Natural killer cell (primary cell): Measurements from ENCODE around the gene NLK. TPM values are rescaled to one million over a fixed set of nuclear protein-coding genes. Genes with fewer than 3 reads are reported as not detected.
A peak's percentile ranks its signal among the peaks of the same experiment; 100 is the strongest.

Experiments used
- ATAC-seq, 3 donors: fragments of 150-1000 bp in 2 of 3; fragments of 200-7000 bp in 1 of 3; cut with Tn5 transposase; 1 replicate in 1 of 3; 2 replicates in 2 of 3; pipeline ENCODE4 v1.10.0; 2021; ENCODE audit warnings: mild to moderate bottlenecking in 2 of 3, moderate library complexity in 2 of 3
- DNase-seq, 2 donors: peaks; one replicate each; pipeline versions ENCODE4 v3.0.0 to v3.0.0-alpha.2; 2013 to 2021; ENCODE audit warnings: mixed read lengths in 1 of 2
- H3K27ac ChIP-seq: one replicate; pipeline ENCODE4 v1.5.1; 2013; ENCODE audit warnings: mild to moderate bottlenecking, low read length
- H3K27me3 ChIP-seq: one replicate; pipeline ENCODE4 v1.6.1; 2013; ENCODE audit warnings: low read length; ENCODE audit not compliant: control insufficient read depth, insufficient read depth
- H3K36me3 ChIP-seq: one replicate; pipeline ENCODE4 v1.6.1; 2013; ENCODE audit warnings: low read length; ENCODE audit not compliant: control insufficient read depth, insufficient read depth
- H3K4me1 ChIP-seq: one replicate; pipeline ENCODE4 v1.6.1; 2013; ENCODE audit warnings: low read length; ENCODE audit not compliant: control insufficient read depth, insufficient read depth
- H3K4me3 ChIP-seq: one replicate; pipeline ENCODE4 v1.5.1; 2013; ENCODE audit warnings: low read length
- H3K9me3 ChIP-seq: one replicate; pipeline ENCODE4 v1.6.1; 2013; ENCODE audit warnings: low read length; ENCODE audit not compliant: control insufficient read depth, insufficient read depth
- H3K27ac Mint-ChIP-seq, 2 donors: one replicate each; pipeline ENCODE4 v1.8.0; 2022; ENCODE audit warnings: mild to moderate bottlenecking in 2 of 2, mixed read lengths in 2 of 2, moderate library complexity in 1 of 2
- H3K27me3 Mint-ChIP-seq, 2 donors: one replicate each; pipeline ENCODE4 v1.8.0; 2022; ENCODE audit warnings: low read depth in 2 of 2, mixed read lengths in 2 of 2
- H3K36me3 Mint-ChIP-seq: one replicate; pipeline ENCODE4 v1.8.0; 2022; ENCODE audit warnings: mixed read lengths
- H3K4me1 Mint-ChIP-seq, 2 donors: one replicate each; pipeline ENCODE4 v1.8.0; 2022; ENCODE audit warnings: mixed read lengths in 2 of 2
- H3K4me3 Mint-ChIP-seq: one replicate; pipeline ENCODE4 v1.8.0; 2022; ENCODE audit warnings: mild to moderate bottlenecking, moderate library complexity, mixed read lengths
- H3K9me3 Mint-ChIP-seq, 2 donors: one replicate each; pipeline ENCODE4 v1.8.0; 2022; ENCODE audit warnings: mixed read lengths in 2 of 2
- CTCF ChIP-seq: fragments of 200-600 bp; IDR thresholded peaks from one replicate; pipeline ENCODE4 v1.8.0; 2022; ENCODE audit warnings: antibody characterized with exemption
- WGBS: methylation state at CpG from one replicate; pipeline ENCODE4 v1.1.7; 2013; ENCODE audit warnings: missing lambda C conversion rate; ENCODE audit not compliant: insufficient coverage; 5-methylcytosine and 5-hydroxymethylcytosine counted together
- intact Hi-C: fragments of 100-400 bp; cut with micrococcal nuclease; formaldehyde crosslinking; loops from one replicate; pipeline ENCODE4 v1.14.2; 2022
- total RNA-seq, 4 donors: library from RNA; stranded (reverse); fragments of 120-200 nt in 1 of 4; gene quantifications; one replicate each; pipeline versions ENCODE4 v1.2.3 to v1.2.4, GENCODE V29; 2013 to 2022

NLK gene
- total RNA-seq, 3 donors from 2014 or later (not counting 1 experiment from before 2014, with no cell fraction given), result 18.3 to 35.6 (median 20.8) TPM

- TF ChIP-seq CTCF, result no peak
- Histone ChIP-seq H3K27ac (no peak overlapping the region), H3K27me3 (no peaks in the 10 kb centered on the region), H3K4me1 (no peaks in the 10 kb centered on the region), H3K36me3 (peaks cover 16% of the 10 kb centered on the region), H3K4me3 (no peak overlapping the region), H3K9me3 (no peaks in the 10 kb centered on the region)
- H3K9me3 Mint-ChIP-seq, result no peaks in the 10 kb centered on the region
- intact Hi-C loops, result no loop called here
- H3K4me3 Mint-ChIP-seq, result no peak overlapping the region
- no peak overlapping the region for H3K27ac Mint-ChIP-seq
- no peaks in the 10 kb centered on the region for H3K27me3 Mint-ChIP-seq
- ATAC-seq (no peak), DNase-seq (no peak)
- WGBS, result 100% methylated on average over 1 of the region's 2 CpGs
- H3K36me3 Mint-ChIP-seq, result peaks cover 21% of the 10 kb centered on the region
- H3K4me1 Mint-ChIP-seq, result peaks cover 0 to 3% of the 10 kb centered on the region in 2 donors
Observed at GRCh38 chr17:28187931-28188330, 145.5 kb downstream of the NLK start.

GRCh38 chr17:28188841-28189263 lies 146.4 kb downstream of the NLK start:
- Mint-ChIP-seq H3K36me3 (peaks cover 21% of the 10 kb centered on the region), H3K9me3 (no peaks in the 10 kb centered on the region), H3K4me1 (peaks cover 0 to 9% of the 10 kb centered on the region in 2 donors), H3K27me3 (no peaks in the 10 kb centered on the region), H3K27ac (peak overlapping the region in 1 of 2 donors; percentile 59), H3K4me3 (no peak overlapping the region)
- H3K4me1 ChIP-seq, result no peaks in the 10 kb centered on the region
- no peaks in the 10 kb centered on the region for H3K27me3 ChIP-seq
- DNase-seq, result no peak
- intact Hi-C loops, result no loop called here
- no peak for TF ChIP-seq CTCF
- 88% methylated on average over 1 of the region's 1 CpG for WGBS
- peaks cover 16% of the 10 kb centered on the region for H3K36me3 ChIP-seq
- no peak overlapping the region for H3K4me3 ChIP-seq
- H3K27ac ChIP-seq, result no peak overlapping the region
- ATAC-seq, result no peak
- H3K9me3 ChIP-seq, result no peaks in the 10 kb centered on the region

- intact Hi-C loops, result no loop called here
- peaks cover 0 to 9% of the 10 kb centered on the region in 2 donors for H3K4me1 Mint-ChIP-seq
- peaks cover 21% of the 10 kb centered on the region for H3K36me3 Mint-ChIP-seq
- H3K27me3 Mint-ChIP-seq, result no peaks in the 10 kb centered on the region
- no peak overlapping the region for H3K4me3 ChIP-seq
- no peak for TF ChIP-seq CTCF
- no peak overlapping the region for H3K4me3 Mint-ChIP-seq
- H3K27ac ChIP-seq, result no peak overlapping the region
- no peaks in the 10 kb centered on the region for H3K4me1 ChIP-seq
- ATAC-seq, result no peak
- 78% methylated on average over 3 of the region's 5 CpGs for WGBS
- DNase-seq, result no peak
- H3K36me3 ChIP-seq, result peaks cover 20% of the 10 kb centered on the region
- H3K27me3 ChIP-seq, result no peaks in the 10 kb centered on the region
- peak overlapping the region in 1 of 2 donors; percentile 59 for H3K27ac Mint-ChIP-seq
- no peaks in the 10 kb centered on the region for H3K9me3 ChIP-seq
- no peaks in the 10 kb centered on the region for H3K9me3 Mint-ChIP-seq
Observed at GRCh38 chr17:28189667-28190066, 147.2 kb downstream of the NLK start.

GRCh38 chr17:28191018-28191417 lies 148.5 kb downstream of the NLK start:
- H3K36me3 Mint-ChIP-seq, result peaks cover 16% of the 10 kb centered on the region
- H3K36me3 ChIP-seq, result peaks cover 19% of the 10 kb centered on the region
- 100% methylated on average over 4 of the region's 8 CpGs for WGBS
- H3K4me1 ChIP-seq, result no peaks in the 10 kb centered on the region
- H3K9me3 ChIP-seq, result no peaks in the 10 kb centered on the region
- TF ChIP-seq CTCF, result no peak
- no peak overlapping the region for H3K27ac Mint-ChIP-seq
- DNase-seq (no peak), ATAC-seq (no peak)
- no peak overlapping the region for H3K4me3 ChIP-seq
- H3K27me3 Mint-ChIP-seq, result no peaks in the 10 kb centered on the region
- H3K9me3 Mint-ChIP-seq, result no peaks in the 10 kb centered on the region
- H3K27me3 ChIP-seq, result no peaks in the 10 kb centered on the region
- intact Hi-C loops, result no loop called here
- H3K4me3 Mint-ChIP-seq, result no peak overlapping the region
- no peak overlapping the region for H3K27ac ChIP-seq
- peaks cover 0 to 9% of the 10 kb centered on the region in 2 donors for H3K4me1 Mint-ChIP-seq
